Tibial artery (tissue), 4 donors: Measurements from ENCODE around the gene GSG1L.

Experiments
- DNase-seq, 2 donors: peaks; one replicate each; pipeline ENCODE4 v3.0.0-alpha.2; 2019
- H3K27ac ChIP-seq, 2 donors: fragments of 200-600 bp; sonication (generic) in 1 of 2; 1 replicate in 1 of 2; 2 replicates in 1 of 2; pipeline ENCODE4 v1.5.1; 2018 to 2019; ENCODE audit warnings: mild to moderate bottlenecking in 1 of 2
- H3K27me3 ChIP-seq, 2 donors: fragments of 200-600 bp; sonication (generic) in 1 of 2; one replicate each; pipeline versions ENCODE4 v1.5.1 to v1.6.0; 2016 to 2019
- H3K36me3 ChIP-seq, 3 donors: fragments of 200-600 bp; sonication (generic) in 2 of 3; one replicate each; pipeline ENCODE4 v1.5.1; 2016 to 2019; ENCODE audit warnings: mild to moderate bottlenecking in 2 of 3
- H3K4me1 ChIP-seq, 4 donors: fragments of 200-600 bp; sonication (generic) in 2 of 4; 1 replicate in 3 of 4; 2 replicates in 1 of 4; pipeline ENCODE4 v1.5.1; 2016 to 2019
- H3K4me3 ChIP-seq, 2 donors: fragments of 200-600 bp; sonication (generic) in 1 of 2; 1 replicate in 1 of 2; 2 replicates in 1 of 2; pipeline ENCODE4 v1.5.1; 2018 to 2019; ENCODE audit warnings: mild to moderate bottlenecking in 2 of 2
- H3K9me3 ChIP-seq, 3 donors: fragments of 200-600 bp; sonication (generic) in 1 of 3; one replicate each; pipeline ENCODE4 v1.5.1; 2016 to 2019
- CTCF ChIP-seq, 2 experiments: fragments of 200-600 bp in 1 of 2; fragments of 450-650 bp in 1 of 2; IDR thresholded peaks; one replicate each; pipeline ENCODE4 v1.5.1; 2017 to 2019; ENCODE audit warnings: antibody characterized with exemption in 2 of 2, mild to moderate bottlenecking in 1 of 2, moderate library complexity in 1 of 2
- intact Hi-C: fragments of 100-400 bp; cut with DNase I; formaldehyde crosslinking; loops from one replicate; pipeline ENCODE4 v1.15.0; 2023; ENCODE audit warnings: low total_unique reads

Gene GSG1L

DNA sequence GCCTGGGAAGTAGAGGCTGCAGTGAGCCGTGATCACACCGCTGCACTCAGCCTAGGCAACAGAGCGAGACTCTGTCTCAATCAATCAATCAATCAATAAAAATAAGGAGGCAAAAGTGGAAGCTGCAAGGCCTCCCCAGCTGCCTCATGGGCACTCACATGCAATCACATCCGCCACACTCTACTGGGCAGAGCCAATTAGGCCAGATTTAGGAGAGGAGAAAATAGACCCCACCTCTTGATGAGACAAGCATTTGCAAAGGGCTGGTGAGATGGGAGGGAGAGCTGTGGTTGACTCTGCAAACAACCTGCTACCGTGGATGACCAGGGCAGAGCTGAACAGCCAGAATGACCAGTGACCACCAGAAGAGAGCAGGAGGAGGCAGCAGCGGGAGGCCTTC lies 14.7 kb upstream of the GSG1L start:
- H3K27me3 ChIP-seq, result no peaks in the 10 kb centered on the region

DNA sequence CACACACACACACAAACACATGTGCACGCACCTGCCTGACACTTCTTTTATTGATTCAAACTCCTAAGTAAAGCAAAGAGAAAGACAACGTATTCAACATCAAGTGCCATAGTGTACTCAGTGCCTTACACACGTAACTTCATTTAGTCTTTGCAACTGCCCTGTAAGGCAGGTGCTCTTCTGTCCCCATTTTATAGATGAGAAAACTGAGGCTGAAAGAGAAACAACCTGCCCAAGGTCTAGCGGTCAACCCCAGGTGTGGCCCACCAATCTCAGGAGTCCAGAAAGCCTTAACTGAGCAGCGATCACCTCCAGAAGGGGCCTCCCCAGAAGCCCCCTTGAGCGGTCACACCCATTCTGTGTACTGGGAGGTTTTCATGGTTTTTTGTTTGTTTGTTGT lies 10.3 kb upstream of the GSG1L start:
- H3K36me3 ChIP-seq, result no peaks in the 10 kb centered on the region
- no peak overlapping the region for H3K27ac ChIP-seq
- no peak for TF ChIP-seq CTCF (IDR thresholded peaks at IDR 0.05)
- no peak for DNase-seq
- intact Hi-C loops, result loop anchor here (5.0 to 10.0 kb wide), 2 partner anchors 102 to 439 kb away; no protein-coding TSS in a partner anchor
- H3K27me3 ChIP-seq, result no peaks in the 10 kb centered on the region
- H3K4me1 ChIP-seq, result peaks cover 0 to 5% (median under 1%) of the 10 kb centered on the region in 4 donors
- H3K4me3 ChIP-seq, result no peak overlapping the region
- H3K9me3 ChIP-seq, result no peaks in the 10 kb centered on the region

More for the DNA sequence above, 14.7 kb upstream of the GSG1L start:
- DNase-seq, result no peak
- Histone ChIP-seq H3K27ac (no peak overlapping the region), H3K36me3 (no peaks in the 10 kb centered on the region), H3K4me1 (no peaks in the 10 kb centered on the region), H3K9me3 (no peaks in the 10 kb centered on the region), H3K4me3 (no peak overlapping the region)
- no peak for TF ChIP-seq CTCF (IDR thresholded peaks at IDR 0.05)
- intact Hi-C loops, result loop anchor here (10.0 kb wide), 1 partner anchor 443 kb away; no protein-coding TSS in a partner anchor

DNA sequence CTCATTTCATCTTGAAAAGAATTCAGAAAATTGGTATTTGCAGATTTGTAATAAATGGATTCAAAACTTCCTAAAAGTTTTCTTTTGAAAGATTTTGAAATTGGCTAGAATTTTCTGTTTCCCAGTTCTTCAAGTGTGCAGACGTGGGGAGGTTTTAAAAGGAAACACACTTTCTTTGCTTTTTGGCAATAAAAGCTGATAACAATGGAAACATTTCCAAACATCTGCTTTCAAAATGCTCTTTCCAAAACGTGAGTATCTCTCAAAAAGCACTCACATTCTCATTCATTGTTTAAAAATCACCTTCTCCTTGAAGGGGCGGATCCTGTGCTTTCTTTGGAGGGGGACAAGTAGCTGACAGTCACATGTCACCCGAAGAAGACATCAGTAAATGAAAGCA lies 8.6 kb upstream of the GSG1L start:
- H3K36me3 ChIP-seq, result no peaks in the 10 kb centered on the region

GRCh38 chr16:28069971-28070794 lies 6.7 kb upstream of the GSG1L start:
- Histone ChIP-seq H3K27ac (no peak overlapping the region), H3K27me3 (no peaks in the 10 kb centered on the region), H3K9me3 (no peaks in the 10 kb centered on the region), H3K4me3 (no peak overlapping the region), H3K36me3 (no peaks in the 10 kb centered on the region), H3K4me1 (peaks cover 0 to 24% (median 16%) of the 10 kb centered on the region in 4 donors)
- no peak for TF ChIP-seq CTCF (IDR thresholded peaks at IDR 0.05)
- DNase-seq, result no peak
- intact Hi-C loops, result loop anchor here (5.0 to 10.0 kb wide), 2 partner anchors 98 to 435 kb away; no protein-coding TSS in a partner anchor

More for the DNA sequence above, 8.6 kb upstream of the GSG1L start:
- Histone ChIP-seq H3K27me3 (no peaks in the 10 kb centered on the region), H3K4me1 (peaks cover 0 to 22% (median 16%) of the 10 kb centered on the region in 4 donors), H3K27ac (no peak overlapping the region), H3K4me3 (no peak overlapping the region), H3K9me3 (no peaks in the 10 kb centered on the region)
- no peak for TF ChIP-seq CTCF (IDR thresholded peaks at IDR 0.05)
- no peak for DNase-seq
- intact Hi-C loops, result loop anchor here (5.0 to 10.0 kb wide), 2 partner anchors 100 to 437 kb away; no protein-coding TSS in a partner anchor

DNA sequence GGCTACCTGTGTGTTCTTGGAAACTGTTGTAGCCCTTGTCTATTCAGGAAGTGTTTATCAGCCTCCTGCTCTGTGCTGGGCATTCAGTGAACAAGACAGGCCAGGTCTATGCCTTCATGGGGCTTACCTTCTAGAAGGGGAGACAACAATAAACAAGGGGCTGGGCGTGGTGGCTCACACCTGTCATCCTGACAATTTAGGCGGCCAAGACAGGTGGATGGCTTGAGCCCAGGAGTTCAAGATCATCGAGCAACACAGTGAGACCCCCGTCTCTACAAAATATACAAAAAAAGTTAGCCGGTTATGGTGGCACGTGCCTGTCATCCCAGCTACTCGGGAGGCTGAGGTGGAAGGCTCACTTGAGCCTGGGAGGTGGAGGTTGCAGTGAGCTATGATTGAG lies 5.5 kb upstream of the GSG1L start:
- Histone ChIP-seq H3K4me1 (peaks cover 0 to 25% (median 16%) of the 10 kb centered on the region in 4 donors), H3K4me3 (no peak overlapping the region), H3K9me3 (no peaks in the 10 kb centered on the region), H3K27me3 (peaks cover 0 to 10% of the 10 kb centered on the region in 2 donors), H3K36me3 (no peaks in the 10 kb centered on the region), H3K27ac (no peak overlapping the region)
- DNase-seq, result no peak
- TF ChIP-seq CTCF (IDR thresholded peaks at IDR 0.05), result no peak
- intact Hi-C loops, result no loop called here
